Astrocyte (in vitro differentiated cells and primary cell): ENCODE results near the gene SF3B3.

Experiments
- EZH2 ChIP-seq: IDR thresholded peaks from 2 replicates; pipeline ENCODE4 v1.6.1; 2012; ENCODE audit warnings: mild to moderate bottlenecking, low read length, inconsistent platforms; ENCODE audit not compliant: insufficient read depth
- TF ChIP-seq, protein P1 (sequence below): IDR thresholded peaks from 2 replicates; pipeline ENCODE4 v1.5.1; 2011; ENCODE audit warnings: low read depth, mild to moderate bottlenecking, inconsistent platforms, low read length, moderate library complexity; ENCODE audit not compliant: insufficient read depth

DNA sequence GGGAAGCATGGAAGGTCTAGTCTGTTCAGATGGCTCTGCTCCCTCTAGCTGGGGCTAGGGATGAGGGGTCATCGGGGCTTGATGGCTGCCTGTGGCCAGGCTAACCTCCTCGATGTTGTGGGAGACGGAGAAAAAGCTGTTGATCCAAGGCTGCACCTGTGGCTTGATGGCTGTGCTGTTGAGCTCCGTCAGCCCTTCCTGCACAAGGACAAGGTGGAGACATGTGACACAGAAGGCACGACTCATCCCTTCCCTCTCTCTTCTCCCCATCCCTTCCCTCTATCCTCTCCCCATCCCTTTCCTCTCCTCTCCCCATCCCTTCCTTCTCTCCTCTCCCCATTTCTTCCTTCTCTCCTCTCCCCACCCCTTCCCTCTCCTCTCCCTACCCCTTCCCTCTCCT lies 41.0 kb upstream of the SF3B3 start:
- TF ChIP-seq, protein P1, sequence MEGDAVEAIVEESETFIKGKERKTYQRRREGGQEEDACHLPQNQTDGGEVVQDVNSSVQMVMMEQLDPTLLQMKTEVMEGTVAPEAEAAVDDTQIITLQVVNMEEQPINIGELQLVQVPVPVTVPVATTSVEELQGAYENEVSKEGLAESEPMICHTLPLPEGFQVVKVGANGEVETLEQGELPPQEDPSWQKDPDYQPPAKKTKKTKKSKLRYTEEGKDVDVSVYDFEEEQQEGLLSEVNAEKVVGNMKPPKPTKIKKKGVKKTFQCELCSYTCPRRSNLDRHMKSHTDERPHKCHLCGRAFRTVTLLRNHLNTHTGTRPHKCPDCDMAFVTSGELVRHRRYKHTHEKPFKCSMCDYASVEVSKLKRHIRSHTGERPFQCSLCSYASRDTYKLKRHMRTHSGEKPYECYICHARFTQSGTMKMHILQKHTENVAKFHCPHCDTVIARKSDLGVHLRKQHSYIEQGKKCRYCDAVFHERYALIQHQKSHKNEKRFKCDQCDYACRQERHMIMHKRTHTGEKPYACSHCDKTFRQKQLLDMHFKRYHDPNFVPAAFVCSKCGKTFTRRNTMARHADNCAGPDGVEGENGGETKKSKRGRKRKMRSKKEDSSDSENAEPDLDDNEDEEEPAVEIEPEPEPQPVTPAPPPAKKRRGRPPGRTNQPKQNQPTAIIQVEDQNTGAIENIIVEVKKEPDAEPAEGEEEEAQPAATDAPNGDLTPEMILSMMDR = no peak
- no peak for TF ChIP-seq EZH2
